OCI-M2 (cell line): ENCODE data around the gene NPDC1.

Source experiments
- DNase-seq: peaks from one replicate; lab custom pipeline; 2025; ENCODE audit not compliant: unreplicated experiment; lab: John Stamatoyannopoulos, UW

The NPDC1 gene

DNA sequence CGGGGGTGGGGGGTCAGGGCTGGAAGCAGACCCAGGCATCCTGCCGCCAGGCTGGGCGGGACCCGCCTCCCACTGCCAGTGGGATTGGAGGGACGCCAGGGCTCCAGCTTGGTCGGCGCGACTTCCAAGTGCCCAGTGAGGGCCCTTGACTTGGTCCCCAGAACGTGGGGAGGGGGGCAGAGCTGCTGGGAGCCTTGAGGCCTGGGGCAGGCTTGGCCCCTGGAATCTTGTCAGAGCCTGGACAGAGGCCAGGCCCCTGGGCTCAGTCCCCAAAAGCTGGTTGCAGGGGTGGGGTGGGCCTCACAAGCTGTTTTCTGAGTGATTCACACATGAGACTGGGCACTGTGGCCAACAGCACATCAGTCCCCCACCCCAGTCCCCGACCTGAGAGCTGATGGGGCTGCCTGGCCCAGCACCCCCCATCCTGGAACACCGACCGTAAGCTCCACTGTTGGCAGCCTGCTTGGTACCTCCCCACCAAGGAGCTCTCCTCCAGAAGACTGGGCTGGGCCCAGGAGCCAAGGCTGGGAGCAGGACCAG, 50.1 kb downstream of the NPDC1 start:
- no peak for DNase-seq

DNA sequence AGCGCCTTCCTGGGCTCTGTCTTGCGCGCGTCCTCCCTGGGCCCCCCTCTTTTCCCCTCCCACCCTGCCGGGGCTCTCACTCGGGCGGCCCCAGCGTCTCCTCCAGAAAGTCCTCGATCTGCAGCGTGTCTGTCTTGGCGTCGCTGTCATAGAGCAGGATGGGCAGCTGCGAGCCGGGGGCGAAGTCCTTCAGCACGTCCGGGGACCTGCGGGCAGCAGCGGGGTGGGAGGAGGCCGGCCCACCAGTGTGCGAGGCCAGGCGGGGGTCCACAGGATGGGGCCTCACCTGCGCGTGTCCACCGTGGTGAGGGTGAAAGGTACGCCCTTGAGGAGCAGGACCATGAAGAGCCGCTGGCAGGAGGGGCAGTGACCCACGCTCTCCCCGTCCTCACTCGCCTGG, 50.6 kb downstream of the NPDC1 start:
- no peak for DNase-seq

DNA sequence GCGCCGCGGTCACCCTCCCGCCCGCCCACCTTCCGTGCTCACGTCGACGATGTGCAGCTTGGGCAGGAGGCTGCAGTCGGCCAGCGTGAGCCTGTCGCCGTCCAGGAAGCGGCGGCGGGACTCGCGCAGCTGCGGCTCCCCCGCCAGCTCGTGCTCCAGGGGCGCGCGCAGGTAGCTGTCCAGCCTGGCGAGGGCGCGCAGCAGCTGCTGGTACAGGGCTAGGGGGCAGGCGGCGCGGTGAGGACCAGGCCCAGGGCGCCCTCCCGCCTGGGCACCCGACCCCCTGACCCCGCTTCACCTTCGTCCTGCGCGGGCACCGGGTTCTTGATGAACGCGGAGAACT, 51.1 kb downstream of the NPDC1 start:
- no peak for DNase-seq

DNA sequence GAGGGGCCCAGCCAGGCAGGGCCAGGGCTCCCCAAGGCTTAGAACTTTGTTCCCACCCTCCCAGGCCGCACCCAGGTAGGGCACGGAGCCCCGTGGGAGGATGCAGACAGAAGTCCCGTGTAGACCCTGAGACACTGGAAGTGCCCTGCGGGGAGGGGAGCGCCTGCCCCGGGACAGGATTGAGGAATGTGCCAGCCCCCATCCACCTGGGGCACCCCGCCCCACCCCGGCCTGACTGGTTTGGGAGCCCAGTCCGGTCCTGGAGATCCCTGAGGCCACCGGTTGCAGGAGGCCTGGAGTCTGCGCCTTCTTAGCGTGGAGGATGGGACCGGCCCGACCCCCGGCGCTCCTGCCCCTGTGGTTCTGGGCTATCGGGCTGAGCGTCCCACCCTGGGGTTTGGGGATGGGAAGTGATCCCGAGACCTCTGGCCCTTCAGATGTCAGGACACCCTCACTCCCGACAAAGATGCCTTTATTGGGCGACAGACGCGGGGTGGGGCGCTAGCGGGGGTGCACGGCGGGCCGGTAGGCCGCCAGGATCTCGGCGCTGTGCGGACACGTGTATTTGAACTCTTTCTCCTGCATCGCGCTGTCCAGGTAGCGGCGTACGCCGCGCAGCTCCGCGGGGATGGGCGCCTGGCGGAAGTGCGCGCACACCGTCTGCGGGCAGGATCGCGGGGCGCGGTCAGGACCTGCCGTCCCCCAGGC, 51.6 kb downstream of the NPDC1 start:
- no peak for DNase-seq

DNA sequence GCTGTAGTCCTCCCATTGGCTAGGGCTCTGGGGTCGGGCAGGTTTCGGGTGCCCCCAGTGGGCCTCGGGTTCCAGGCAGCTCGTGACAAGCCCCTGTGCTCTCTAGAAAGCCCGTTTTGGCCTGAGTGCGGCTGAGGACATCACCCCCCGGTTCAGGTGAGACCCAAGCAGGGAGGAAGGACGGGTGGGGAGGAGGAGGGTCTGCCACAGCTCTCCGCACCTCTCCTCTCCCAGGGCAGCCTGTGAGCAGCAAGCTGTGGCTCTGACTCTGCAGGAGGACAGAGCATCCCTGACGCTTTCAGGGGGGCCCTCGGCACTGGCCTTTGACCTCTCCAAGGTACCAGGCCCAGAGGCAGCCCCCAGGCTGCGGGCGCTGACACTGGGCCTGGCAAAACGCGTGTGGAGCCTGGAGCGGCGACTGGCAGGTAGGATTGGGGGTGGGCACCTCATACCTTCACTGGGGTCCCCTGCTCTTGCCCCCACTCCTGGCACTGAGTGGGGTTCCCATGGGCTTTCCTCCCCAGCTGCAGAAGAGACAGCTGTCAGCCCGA, 53.1 kb downstream of the NPDC1 start:
- DNase-seq, result no peak

DNA sequence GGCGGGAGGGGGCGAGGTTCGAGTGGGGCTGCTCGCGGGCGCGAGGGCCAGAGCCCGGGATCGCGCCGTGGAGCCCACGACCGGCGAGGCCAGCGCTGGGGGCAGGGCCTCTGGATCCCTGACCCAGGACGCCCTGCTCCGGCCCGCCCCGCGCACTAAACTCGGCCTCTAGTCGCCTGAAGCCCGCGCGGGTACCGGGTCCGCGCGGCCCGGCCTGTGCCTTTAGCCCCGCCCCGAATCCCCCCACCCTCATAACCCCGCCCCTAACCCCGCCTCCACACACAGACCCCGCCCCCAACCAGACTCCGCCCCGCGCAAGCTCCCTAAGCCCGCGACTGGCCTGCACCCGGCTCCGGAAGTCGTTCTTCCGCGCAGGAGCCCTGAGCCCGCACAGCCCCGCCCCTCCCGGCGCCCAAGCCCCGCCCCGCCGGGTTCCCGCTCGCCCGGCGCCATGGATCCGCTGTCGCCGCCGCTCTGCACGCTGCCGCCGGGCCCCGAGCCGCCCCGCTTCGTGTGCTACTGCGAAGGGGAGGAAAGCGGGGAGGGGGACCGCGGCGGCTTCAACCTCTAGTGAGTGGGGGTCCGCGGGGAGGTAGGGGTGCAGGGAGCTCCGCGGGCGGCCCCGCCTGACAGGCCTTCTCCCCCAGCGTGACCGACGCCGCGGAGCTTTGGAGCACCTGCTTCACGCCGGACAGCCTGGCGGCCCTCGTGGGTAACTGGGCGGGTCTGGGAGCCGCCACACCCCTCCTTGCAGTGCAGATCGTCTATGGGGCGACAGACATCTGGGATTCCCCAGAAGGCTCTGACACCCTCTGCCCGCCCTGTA, 53.8 kb downstream of the NPDC1 start, which contains the start of gene PAXX:
TSS of gene PAXX (plus strand) at position 430 of the 826 bp plus-strand sequence. CDS start at position 452, 22 bp downstream.
- DNase-seq, result peak; percentile 17

DNA sequence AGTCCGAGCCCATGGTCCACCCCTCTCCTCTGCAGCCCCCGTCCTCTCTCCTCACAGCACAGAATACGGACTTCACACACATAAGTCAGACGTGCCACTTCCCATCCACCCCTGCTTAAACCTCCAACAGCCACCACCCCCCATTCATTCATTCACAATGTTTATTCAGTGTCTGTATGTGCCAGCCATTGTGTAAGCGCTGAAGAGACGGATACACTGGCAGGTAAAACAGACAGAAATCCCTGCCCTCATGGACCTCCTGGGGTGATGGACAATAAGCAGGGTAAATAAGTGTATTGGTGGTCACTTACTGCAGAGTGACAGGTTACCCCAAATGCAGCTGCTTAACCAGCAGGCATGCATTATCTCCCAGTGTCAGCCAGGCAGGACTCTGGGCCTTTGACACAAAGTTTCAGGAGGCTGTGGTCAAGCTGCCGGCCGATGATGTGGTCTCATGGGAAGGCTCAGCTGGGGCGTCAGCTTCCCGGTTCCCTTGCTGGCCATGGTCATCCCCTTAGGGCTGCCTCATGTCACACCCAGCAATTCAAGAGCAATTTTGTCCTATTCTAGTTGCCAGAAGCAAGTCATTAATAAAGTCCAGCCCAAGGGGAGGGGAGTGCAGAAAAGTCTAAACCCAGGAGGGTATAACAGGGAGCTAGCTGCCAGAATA, 55.6 kb downstream of the NPDC1 start:
- no peak for DNase-seq
